OCI-LY1 (cell line): ENCODE data around the gene CACNA1D.

Experiments
- H2AFZ ChIP-seq: fragments of 200-600 bp; sonication (generic), shearing (Covaris generic); 2 replicates; pipeline ENCODE4 v1.6.0; 2014; ENCODE audit warnings: antibody characterized with exemption, mild to moderate bottlenecking, low read length
- H3F3A ChIP-seq: fragments of 200-600 bp; sonication (generic), shearing (Covaris generic); 2 replicates; pipeline ENCODE4 v1.6.0; 2014; ENCODE audit warnings: mild to moderate bottlenecking, antibody characterized with exemption, low read length, moderate library complexity; ENCODE audit not compliant: insufficient read depth
- H3K27ac ChIP-seq: fragments of 200-600 bp; sonication (generic); 2 replicates; pipeline ENCODE4 v1.5.1; 2014; ENCODE audit warnings: low read length, mixed run types, mild to moderate bottlenecking, low read depth; ENCODE audit not compliant: poor library complexity, severe bottlenecking
- H3K27me3 ChIP-seq: fragments of 200-600 bp; sonication (generic); 2 replicates; pipeline ENCODE4 v1.6.0; 2014; ENCODE audit warnings: antibody characterized with exemption, mild to moderate bottlenecking, low read length, moderate library complexity; ENCODE audit not compliant: insufficient read depth
- H3K36me3 ChIP-seq: fragments of 200-600 bp; sonication (generic); 2 replicates; pipeline ENCODE4 v1.6.1; 2014; ENCODE audit warnings: mild to moderate bottlenecking, antibody characterized with exemption, low read length, moderate library complexity, mixed read lengths; ENCODE audit not compliant: insufficient read depth
- H3K4me1 ChIP-seq: fragments of 200-600 bp; sonication (generic); 2 replicates; pipeline ENCODE4 v1.5.1; 2014; ENCODE audit warnings: mild to moderate bottlenecking, low read length, moderate library complexity; ENCODE audit not compliant: insufficient read depth, severe bottlenecking
- H3K4me2 ChIP-seq: fragments of 200-600 bp; sonication (generic), shearing (Covaris generic); 2 replicates; pipeline ENCODE4 v1.6.1; 2014; ENCODE audit warnings: low read length
- H3K4me3 ChIP-seq: fragments of 200-600 bp; sonication (generic); 2 replicates; pipeline ENCODE4 v1.5.1; 2014; ENCODE audit warnings: low read length, low read depth, mild to moderate bottlenecking, mixed read lengths; ENCODE audit not compliant: poor library complexity, severe bottlenecking
- H3K79me2 ChIP-seq: fragments of 200-600 bp; shearing (Covaris generic); 2 replicates; pipeline ENCODE4 v1.6.1; 2016; ENCODE audit warnings: mixed run types, low read length, mixed read lengths; ENCODE audit not compliant: insufficient read depth
- H3K9ac ChIP-seq: fragments of 200-600 bp; sonication (generic), shearing (Covaris generic); 2 replicates; pipeline ENCODE4 v1.6.1; 2014; ENCODE audit warnings: mild to moderate bottlenecking, low read length, mixed read lengths
- H3K9me2 ChIP-seq: fragments of 200-600 bp; sonication (generic), shearing (Covaris generic); 2 replicates; pipeline ENCODE4 v1.6.1; 2014; ENCODE audit warnings: low read depth, mild to moderate bottlenecking, low read length, mixed read lengths
- H3K9me3 ChIP-seq: fragments of 200-600 bp; shearing (Covaris generic); 2 replicates; pipeline ENCODE4 v1.6.1; 2014; ENCODE audit warnings: low read length, mixed read lengths
- H4K20me1 ChIP-seq: fragments of 200-600 bp; sonication (generic), shearing (Covaris generic); 2 replicates; pipeline ENCODE4 v1.6.0; 2016; ENCODE audit warnings: mild to moderate bottlenecking, low read length; ENCODE audit not compliant: insufficient read depth
- CTCF ChIP-seq: fragments of 200-600 bp; sonication (generic), shearing (Covaris generic); IDR thresholded peaks from 2 replicates; pipeline ENCODE4 v1.5.1; 2017; ENCODE audit warnings: mild to moderate bottlenecking, antibody characterized with exemption, low read length, moderate library complexity, mixed read lengths
- EZH2 ChIP-seq: fragments of 200-600 bp; sonication (generic), shearing (Covaris generic); IDR thresholded peaks from 2 replicates; pipeline ENCODE4 v1.8.0; 2017; ENCODE audit warnings: borderline replicate concordance, mixed run types, mild to moderate bottlenecking, antibody characterized with exemption, low read length, moderate library complexity, mixed read lengths

The CACNA1D gene

GRCh38 chr3:53495146-53495519 lies 722 bp downstream of the CACNA1D start:
- no peaks in the 10 kb centered on the region for H3K79me2 ChIP-seq
- H3K4me2 ChIP-seq, result no peak overlapping the region
- H2AFZ ChIP-seq, result no peak overlapping the region
- no peaks in the 10 kb centered on the region for H3K9me3 ChIP-seq
- no peaks in the 10 kb centered on the region for H3F3A ChIP-seq
- no peak overlapping the region for H3K27ac ChIP-seq
- no peak overlapping the region for H3K4me3 ChIP-seq
- H4K20me1 ChIP-seq, result no peaks in the 10 kb centered on the region
- no peak for TF ChIP-seq EZH2
- TF ChIP-seq CTCF, result no peak
- no peaks in the 10 kb centered on the region for H3K36me3 ChIP-seq
- no peaks in the 10 kb centered on the region; the same call in 1 of the 2 replicates for H3K27me3 ChIP-seq
- no peaks in the 10 kb centered on the region for H3K9me2 ChIP-seq
- H3K9ac ChIP-seq, result no peak overlapping the region
- H3K4me1 ChIP-seq, result peaks cover 4% of the 10 kb centered on the region

- Histone ChIP-seq H3K27me3 (no peaks in the 10 kb centered on the region; the same call in 1 of the 2 replicates), H3K79me2 (no peaks in the 10 kb centered on the region), H3K9ac (no peak overlapping the region), H3K9me2 (no peaks in the 10 kb centered on the region), H3K9me3 (no peaks in the 10 kb centered on the region), H3K4me2 (no peak overlapping the region), H3F3A (no peaks in the 10 kb centered on the region), H3K4me3 (no peak overlapping the region), H3K27ac (no peak overlapping the region), H3K36me3 (no peaks in the 10 kb centered on the region), H2AFZ (no peak overlapping the region), H3K4me1 (peaks cover 4% of the 10 kb centered on the region), H4K20me1 (no peaks in the 10 kb centered on the region)
- TF ChIP-seq CTCF, result no peak
- TF ChIP-seq EZH2, result no peak
Observed at GRCh38 chr3:53495520-53496391, 1.3 kb downstream of the CACNA1D start.

GRCh38 chr3:53496392-53496670 lies 1.9 kb downstream of the CACNA1D start:
- Histone ChIP-seq H3K27me3 (no peaks in the 10 kb centered on the region; the same call in 1 of the 2 replicates), H3K9ac (no peak overlapping the region), H3K4me3 (no peak overlapping the region), H4K20me1 (no peaks in the 10 kb centered on the region), H3K79me2 (no peaks in the 10 kb centered on the region), H3K4me1 (peaks cover 4% of the 10 kb centered on the region), H3K27ac (no peak overlapping the region), H3K9me3 (no peaks in the 10 kb centered on the region), H3K4me2 (no peak overlapping the region), H3K36me3 (no peaks in the 10 kb centered on the region), H3F3A (no peaks in the 10 kb centered on the region), H2AFZ (no peak overlapping the region), H3K9me2 (no peaks in the 10 kb centered on the region)
- TF ChIP-seq CTCF (no peak), EZH2 (no peak)
